ENCODE data around the gene PLK3.
"Not testable (repeated sequence)": the region's sequence is repeated elsewhere in the genome, so short reads cannot be mapped to it uniquely, and the experiment has no call there.

PLK3 gene

DNA sequence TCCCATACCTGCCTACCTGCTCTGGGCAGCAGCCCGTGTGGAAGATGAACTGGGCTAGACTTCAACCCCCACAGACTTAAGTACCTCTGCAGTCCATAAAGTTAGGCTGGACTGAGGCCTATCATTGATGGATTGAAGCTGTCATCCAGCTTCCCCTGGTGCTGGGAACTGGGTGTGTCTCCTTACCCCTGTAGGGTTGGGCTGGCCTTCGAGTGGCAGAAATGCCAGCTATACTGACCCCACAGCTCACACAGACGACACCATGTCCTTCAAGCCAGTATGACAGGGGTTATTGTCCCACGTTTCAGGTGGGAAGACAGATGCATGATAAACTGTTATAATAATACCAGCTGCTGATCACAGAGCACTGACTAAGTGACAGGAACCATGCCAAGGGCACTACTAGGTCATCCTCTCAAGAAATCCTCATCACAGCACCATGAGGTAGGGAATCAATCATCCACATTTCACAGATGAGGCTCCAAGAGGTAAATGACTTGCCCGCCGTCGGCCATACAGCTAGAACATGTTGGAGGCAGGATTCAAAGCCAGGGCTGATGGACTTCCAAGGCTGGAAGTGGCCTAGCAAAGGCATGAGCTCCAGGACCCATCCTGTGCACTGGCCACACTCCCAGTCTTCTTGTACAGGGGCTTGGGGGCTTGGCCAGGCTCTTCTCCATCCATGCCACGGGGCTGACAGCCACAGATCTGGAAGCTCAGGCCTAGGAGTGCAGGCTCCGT lies 11.9 kb upstream of the PLK3 start, which contains the start of gene BEST4:
Gene BEST4 (minus strand): TSS at position 51 of the 741 bp plus-strand sequence. CDS start 465 bp downstream, outside the sequence.
- TF ChIP-seq, protein P1, sequence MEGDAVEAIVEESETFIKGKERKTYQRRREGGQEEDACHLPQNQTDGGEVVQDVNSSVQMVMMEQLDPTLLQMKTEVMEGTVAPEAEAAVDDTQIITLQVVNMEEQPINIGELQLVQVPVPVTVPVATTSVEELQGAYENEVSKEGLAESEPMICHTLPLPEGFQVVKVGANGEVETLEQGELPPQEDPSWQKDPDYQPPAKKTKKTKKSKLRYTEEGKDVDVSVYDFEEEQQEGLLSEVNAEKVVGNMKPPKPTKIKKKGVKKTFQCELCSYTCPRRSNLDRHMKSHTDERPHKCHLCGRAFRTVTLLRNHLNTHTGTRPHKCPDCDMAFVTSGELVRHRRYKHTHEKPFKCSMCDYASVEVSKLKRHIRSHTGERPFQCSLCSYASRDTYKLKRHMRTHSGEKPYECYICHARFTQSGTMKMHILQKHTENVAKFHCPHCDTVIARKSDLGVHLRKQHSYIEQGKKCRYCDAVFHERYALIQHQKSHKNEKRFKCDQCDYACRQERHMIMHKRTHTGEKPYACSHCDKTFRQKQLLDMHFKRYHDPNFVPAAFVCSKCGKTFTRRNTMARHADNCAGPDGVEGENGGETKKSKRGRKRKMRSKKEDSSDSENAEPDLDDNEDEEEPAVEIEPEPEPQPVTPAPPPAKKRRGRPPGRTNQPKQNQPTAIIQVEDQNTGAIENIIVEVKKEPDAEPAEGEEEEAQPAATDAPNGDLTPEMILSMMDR (IDR thresholded peaks at IDR 0.05; ENCODE audit: low read depth, low read length): no peak
- DNase-seq (ENCODE audit: extremely low read depth, low read depth): no peak

DNA sequence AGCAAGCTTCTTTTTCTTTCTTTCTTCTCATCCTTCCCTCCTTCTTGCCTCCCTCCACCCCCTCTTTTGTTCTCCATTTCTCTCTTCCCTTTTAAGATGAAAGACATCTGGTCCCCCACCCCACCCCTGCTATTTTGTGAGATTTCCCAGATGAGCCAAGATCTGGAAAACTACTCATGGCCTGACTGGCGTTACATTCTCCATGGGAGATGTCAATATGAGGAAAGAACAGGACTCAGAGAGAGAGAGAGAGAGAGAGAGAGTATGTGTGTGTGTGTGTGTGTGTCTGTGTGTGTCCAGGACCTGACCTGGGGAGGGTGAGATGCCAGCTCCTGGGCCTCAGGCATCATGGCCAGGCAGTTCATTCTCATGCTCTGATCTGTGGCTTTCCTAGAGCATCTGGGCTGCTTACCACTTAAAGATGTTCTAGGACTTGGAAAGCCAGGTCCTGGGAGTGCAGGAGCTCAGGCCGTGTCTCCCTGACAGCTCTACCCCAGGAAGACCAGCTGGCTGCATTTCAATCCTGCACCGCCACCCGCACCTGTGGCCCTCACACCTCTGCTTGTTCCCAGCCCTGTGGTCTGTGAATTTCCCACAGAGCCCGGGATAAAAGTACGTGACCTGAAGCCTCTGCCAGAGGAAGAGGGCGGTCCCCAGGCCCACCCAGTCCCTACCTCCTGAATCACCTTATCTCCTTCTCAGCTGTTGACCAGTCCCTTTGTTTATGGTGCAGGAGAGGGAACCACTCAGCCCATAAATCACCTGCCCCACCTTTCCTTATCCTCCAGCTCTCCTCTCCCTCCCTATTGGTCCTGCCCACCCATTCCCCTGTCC lies 9.0 kb upstream of the PLK3 start:
- TF ChIP-seq, protein P1 (IDR thresholded peaks at IDR 0.05; ENCODE audit: low read depth, low read length): no peak
- no peak for DNase-seq (ENCODE audit: extremely low read depth, low read depth)

DNA sequence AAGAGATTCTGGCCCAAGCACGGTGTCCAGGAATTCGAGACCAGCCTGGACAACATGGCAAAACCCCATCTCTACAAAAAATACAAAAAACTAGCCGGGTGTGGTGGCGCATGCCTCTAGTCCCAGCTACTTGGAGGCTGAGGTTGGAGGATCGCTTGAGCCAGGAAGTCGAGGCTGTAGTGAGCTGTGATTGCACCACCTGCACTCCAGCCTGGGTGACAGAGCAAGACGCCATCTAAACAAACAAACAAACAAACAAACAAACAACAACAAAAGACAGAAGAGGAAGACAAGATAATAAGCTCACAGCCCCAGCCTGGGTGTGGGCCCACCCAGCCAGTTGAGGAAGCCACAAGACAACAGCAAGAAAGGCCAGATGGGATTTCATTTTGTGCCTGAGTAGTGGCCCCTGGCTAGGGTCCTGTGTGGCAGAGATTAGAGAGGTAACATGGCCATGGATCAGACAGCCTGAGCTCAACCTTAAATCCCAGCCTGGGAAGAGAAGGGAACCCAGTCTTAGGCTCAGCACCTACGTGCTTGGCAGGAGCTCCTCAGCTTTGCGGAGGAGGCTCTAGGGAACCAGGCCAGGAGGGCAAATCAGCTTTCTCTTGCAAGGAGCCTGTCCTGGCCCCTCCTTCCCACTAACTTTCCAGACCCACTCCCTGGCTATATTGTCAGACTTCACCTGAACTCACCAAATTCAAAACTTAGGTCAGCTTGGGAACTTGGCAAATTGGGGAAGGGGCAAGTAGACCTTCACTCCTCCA lies 7.3 kb upstream of the PLK3 start:
- TF ChIP-seq, protein P1 (IDR thresholded peaks at IDR 0.05; ENCODE audit: low read depth, low read length): no peak

DNA sequence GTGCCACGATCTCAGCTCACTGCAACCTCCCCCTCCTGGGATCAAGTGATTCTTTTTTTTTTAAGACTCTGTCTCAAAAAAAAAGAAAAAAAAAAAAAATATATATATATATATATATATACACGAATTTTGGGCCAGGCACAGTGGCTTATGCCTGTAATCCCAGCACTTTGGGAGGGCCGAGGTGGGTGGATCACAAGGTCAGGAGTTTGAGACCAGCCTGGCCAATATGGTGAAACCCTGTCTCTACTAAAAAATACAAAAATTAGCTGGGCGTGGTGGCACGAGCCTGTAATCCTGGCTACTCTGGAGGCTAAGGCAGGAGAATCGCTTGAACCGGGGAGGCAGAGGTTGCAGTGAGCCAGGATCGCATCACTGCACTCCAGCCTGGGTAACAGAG lies 2.3 kb upstream of the PLK3 start:
- not testable (repeated sequence) for DNase-seq (ENCODE audit: extremely low read depth, low read depth)

More for the DNA sequence above, 7.3 kb upstream of the PLK3 start:
- no peak for DNase-seq (ENCODE audit: extremely low read depth, low read depth)

DNA sequence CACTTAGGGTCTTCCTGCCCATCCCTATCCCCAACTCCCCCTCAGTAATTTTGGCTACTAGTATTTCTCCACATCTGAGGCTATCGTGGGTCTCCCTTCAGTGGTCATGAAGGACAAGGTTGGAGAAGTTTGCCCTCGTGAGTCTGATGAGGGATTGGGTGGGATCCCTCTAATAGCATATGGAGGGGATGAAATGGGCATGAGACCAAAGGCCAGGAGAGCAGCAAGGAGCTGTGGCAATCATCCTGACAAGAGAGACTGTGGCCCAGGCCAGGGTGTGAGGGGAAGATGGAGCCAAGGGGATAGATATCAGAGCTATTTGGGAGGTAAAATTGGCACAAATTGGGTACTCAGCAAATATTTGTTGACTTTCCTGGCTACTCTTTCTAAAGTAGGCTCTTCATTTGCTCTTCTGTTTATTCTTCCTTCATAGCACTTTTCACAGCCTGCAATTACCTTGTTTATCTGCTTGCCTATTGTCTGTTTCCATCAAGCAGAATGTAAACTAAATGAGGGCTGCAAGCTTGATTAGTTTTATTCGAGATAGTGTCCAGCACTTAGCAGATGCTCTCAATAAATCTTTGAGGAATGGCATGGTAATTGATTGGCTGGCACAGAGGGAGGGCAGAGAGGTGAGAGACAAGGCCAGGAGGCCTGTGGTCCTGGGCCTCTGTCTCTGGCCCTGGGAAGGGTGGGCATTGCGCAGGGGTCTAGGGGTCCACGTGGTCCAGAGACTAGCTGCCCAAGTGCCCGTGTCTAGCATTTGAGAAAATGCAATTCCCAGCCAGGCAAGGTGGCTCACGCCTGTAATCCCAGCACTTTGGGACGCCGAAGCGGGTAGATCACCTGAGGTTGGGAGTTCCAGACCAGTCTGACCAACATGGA lies 1.5 kb upstream of the PLK3 start:
- TF ChIP-seq, protein P1 (IDR thresholded peaks at IDR 0.05; ENCODE audit: low read depth, low read length): no peak

DNA sequence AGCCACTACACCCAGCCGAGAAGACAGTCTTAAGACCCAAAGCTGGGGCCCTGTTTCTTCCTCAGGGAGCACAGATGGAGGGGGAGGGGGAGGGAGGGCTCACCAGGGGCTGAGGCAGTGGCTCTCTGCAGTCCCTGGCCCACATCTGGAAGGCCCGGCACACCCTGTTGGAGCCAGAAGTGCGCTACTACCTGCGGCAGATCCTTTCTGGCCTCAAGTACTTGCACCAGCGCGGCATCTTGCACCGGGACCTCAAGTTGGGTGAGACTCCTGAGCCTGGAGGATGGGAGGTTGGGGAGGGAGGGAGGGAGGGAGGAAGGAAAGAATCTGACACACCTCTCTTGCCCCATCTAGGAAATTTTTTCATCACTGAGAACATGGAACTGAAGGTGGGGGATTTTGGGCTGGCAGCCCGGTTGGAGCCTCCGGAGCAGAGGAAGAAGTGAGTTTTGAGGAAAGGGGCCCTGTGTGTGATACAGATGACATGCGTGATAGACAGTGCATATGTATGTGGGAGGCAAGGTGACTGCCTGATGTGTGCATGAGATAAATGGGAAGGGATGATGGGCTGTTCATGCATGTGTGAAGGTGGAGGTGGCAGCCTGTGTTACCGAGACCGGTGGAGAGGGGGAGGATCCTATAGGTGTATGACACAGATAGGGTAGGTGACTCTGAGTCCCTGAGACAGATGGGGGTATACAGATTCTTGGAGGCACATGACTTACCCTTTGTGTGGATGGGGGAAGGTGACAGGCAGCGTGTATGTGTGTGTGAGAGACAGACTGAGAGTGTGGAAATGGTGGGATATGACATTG lies 1.5 kb downstream of the PLK3 start:
- TF ChIP-seq, protein P1 (IDR thresholded peaks at IDR 0.05; ENCODE audit: low read depth, low read length): no peak
- no peak for DNase-seq (ENCODE audit: extremely low read depth, low read depth)

More for the DNA sequence above, 1.5 kb upstream of the PLK3 start:
- no peak for DNase-seq (ENCODE audit: extremely low read depth, low read depth)

Measured in AG09319 (cell line).